ENCODE measurements around the gene PCGF3.
"Not testable (repeated sequence)": the region's sequence is repeated elsewhere in the genome, so short reads cannot be mapped to it uniquely, and the experiment has no call there.

PCGF3 gene

DNA sequence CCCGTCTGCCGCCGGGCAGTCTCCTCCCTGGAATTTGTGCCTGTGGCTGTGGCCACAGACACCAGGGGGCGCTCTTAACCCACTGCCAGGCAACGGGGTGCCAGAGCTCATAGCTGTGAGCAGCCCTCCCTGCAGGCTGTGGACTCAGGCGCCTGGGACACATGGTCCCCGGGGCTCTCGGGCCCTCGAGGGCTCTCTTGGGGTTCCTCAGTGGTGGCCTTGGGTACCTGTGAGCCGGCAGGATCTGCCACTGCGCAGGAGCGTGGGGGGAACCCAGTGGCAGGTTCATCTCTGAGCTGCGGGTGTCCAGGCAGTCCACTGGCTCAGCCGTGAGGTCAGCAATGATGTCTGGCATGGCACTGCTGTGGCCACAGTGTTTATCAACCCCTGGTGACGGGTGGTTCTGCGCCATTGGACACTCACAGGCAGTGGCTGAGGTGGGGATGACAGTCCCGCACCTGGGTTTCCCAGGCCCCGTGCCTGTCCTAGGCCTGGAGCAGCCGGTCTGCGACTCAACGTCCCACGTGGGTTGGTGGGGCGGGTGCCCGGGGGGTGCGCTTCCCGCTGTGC lies 37.2 kb downstream of the PCGF3 start:
- peak; percentile 36 for DNase-seq

DNA sequence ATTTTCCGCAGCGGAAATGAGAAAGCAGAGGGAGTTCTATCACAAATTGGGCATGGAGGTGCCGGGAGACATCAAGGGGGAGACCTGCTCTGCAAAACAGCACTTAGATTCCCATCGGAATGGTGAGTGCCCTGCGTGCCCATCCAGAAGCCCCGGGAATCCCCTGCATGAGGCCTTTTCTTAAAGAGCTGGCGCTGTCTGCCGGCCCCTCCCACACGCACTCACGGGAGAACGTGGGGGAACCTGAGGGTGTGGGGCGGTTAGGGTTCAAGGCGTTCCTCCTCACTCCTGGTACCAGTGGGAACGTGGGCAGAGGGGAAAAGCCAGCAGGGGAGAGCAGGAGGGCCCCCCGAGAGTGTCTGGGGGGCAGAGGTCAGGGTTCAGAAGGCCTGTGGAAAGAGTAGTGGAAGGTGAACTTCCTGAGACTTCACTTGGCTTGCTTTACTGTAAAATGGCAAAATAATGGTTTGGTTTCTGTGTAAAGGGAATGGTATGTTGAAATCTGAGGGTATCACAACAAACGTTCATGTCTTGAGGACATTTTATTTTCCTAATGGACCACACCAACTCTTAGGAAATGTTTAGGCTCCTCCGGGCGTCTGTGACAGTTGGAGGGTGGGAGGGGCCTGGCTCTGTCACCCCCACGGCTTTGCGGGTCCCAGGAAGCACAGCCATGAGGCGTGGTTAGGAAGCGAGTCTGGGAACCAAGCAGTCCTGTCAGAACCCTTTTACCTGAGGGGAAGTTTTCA lies 38.0 kb downstream of the PCGF3 start:
- DNase-seq, result no peak

DNA sequence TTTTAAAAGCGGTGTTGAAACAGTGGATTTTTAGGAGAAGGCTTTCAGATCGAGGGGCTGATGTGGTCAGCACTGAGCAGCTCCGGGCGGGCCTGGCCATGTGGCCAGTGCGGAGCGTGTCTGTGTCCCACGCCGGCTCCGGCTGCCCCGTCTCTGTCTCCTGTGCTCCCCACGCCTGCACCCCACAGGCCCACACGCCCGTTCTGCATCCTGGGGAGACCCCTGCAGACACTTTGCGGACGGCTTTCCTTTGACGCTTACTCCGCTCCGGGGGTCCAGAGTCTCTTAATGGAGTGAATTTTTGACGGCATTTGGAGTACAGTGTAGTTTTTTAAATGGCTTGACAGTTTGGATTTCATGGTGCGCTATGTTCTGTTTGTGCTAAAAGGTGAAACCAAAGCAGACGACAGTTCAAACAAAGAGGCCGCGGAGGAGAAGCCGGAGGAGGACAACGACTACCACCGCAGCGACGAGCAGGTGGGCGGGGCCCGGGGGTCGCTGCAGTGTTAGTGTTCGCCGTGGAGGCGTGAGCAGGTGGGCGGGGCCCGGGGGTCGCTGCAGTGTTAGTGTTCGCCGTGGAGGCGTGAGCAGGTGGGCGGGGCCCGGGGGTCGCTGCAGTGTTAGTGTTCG lies 38.7 kb downstream of the PCGF3 start:
- DNase-seq, result no peak

DNA sequence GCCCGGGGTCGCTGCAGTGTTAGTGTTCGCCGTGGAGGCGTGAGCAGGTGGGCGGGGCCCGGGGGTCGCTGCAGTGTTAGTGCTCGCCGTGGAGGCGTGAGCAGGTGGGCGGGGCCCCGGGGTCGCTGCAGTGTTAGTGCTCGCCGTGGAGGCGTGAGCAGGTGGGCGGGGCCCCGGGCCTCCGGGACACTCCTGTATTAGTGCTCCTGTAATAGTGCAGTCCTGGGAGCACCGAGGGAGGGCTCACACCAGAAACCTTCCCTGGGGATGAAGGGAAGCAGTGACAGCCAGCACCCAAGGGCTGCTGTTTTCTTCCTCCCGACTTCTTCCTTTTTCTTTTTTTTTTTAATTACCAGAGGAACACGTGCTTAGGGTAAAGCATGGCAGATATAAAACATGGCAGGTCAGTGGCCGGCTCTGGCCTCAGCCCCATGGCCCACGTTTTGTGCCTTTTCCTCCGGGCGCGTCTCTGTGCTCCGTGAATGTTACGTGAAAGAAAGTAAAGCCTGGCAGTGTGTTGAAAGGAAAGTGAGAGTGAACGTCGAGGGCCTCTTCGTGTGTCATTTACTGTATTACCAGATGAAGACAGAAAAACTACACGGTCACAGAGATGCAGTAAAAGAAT lies 42.0 kb downstream of the PCGF3 start:
- DNase-seq, result no peak

DNA sequence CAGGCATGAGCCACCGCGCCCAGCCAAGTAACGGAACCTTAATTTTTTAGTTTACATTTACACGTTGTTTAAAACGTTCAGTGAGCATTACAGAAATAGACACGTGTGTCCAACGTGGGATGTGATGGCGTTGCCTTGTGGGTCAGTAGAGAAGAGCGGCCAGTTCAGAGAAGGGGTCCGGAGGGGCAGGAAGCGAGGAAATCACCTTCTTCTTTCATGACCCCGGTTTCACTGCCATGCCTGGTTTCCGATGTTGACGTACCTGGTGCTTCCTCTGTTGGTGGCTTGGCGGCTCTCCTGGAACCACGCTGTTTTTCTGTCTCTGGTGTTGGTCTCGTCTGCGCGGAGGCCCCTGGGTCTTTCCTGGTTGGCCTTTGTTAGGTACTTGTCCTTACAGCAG lies 42.8 kb downstream of the PCGF3 start:
- no peak for DNase-seq

DNA sequence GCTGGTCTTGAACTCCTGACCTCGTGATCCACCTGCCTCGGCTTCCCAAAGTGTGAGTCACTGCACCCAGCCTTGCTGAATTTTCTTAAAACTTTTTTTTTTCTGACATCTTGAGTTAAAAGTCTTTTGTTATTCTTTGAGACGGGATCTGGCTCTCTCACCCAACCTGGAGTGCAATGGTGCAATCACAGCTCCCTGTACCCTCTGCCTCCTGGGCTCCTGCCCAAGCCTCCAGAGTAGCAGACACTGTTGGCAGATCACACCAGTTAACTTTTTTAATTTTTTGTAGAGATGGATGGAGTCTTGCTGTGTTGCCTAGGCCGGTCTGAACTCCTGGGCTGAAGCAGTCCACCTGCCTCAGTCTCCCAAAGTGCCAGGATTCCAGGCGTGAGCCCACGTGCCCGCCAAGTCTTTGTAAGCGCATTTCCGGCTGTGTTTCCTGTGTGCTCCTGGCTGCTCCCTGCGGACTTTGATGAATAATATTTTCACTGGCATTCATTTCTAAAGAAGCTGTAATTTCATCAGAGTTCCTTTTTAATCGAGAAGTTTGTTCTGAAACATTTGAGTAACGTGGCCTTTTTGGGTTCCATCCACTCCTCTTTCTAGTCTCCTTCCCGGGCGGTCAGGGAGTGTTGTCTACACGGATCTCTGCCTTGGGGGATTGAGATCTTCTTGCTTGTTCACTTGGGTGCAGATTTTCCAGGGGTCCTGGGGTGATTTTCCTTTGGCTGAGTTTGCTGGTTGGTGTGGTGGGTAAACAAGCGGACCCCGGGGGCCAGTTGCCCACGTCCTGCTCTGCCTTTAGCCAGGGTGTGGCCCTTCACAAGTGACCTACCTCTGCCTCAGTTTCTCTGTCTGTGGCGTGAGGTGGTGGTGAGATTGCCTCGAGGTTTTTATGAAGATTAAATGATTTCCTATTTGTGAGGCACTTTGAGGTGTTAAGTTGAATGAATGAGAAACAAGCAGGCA lies 44.4 kb downstream of the PCGF3 start:
- no peak for DNase-seq

DNA sequence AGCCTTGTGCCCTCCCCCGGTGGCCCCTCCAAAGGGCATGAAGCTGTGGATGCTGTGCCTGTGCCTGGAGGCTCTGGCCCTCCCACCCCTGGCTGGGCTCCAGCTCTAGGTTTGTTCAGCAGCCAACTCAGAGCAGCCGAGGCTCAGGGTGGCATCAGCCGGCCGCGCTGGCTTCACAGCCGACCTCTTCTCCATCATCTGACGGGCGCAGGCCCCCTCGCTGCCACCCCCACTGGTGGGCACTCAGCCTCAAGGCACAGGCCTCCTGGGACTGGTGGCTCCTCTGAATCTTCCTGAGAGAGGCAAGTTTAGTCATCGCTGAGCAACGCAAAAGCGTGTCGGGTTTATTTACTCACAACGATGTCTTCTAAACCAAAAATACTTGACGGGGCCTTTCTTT lies 46.0 kb downstream of the PCGF3 start:
- no peak for DNase-seq

DNA sequence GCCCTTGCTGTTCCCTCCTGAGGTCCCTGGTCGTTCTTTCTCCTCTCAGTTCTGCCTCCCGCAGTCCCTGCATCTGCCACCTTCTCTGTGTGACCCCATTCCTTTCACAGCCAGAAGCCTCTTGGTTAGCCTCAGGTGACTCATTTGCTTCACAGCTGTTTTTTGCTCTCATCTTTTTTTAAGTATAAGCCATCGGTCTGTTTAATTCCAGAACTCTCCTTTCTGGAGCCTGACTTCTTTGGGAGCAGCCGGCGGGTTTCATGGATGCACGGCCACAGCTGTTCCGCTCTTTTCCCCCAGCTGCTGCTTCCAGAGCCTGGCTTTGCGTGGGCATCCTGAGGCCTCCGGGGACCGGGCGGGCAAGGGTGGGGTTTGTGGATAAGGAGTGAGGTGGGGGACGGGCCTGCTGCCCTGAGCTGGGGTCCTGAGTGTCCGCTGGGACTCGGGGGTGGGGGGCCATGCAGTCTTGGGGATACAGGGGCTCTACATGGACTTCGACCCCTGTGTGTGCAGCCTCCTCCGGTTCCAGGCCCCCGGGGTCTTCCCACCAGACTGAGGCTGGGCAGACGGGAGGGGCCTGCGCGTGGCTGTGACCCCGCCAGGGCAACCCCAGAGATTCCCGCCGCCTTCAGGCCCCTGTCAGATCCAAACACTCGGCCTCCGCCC lies 46.7 kb downstream of the PCGF3 start:
- DNase-seq, result no peak

DNA sequence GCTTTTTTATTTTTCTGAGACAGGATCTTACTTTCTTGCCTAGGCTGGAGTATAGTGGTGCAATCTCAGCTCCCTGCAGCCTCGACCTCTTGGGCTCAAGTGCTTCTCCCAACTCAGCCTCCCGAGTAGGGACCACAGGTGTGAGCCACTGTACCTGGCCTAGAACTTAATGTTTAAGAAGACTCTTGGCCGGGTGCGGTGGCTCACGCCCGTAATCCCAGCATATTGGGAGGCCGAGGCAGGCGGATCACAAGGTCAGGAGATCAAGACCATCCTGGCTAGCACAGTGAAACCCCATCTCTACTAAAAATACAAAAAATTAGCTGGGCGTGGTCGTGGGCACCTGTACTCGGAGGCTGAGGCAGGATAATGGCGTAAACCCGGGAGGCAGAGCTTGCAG lies 47.6 kb downstream of the PCGF3 start:
- DNase-seq, result not testable (repeated sequence)

DNA sequence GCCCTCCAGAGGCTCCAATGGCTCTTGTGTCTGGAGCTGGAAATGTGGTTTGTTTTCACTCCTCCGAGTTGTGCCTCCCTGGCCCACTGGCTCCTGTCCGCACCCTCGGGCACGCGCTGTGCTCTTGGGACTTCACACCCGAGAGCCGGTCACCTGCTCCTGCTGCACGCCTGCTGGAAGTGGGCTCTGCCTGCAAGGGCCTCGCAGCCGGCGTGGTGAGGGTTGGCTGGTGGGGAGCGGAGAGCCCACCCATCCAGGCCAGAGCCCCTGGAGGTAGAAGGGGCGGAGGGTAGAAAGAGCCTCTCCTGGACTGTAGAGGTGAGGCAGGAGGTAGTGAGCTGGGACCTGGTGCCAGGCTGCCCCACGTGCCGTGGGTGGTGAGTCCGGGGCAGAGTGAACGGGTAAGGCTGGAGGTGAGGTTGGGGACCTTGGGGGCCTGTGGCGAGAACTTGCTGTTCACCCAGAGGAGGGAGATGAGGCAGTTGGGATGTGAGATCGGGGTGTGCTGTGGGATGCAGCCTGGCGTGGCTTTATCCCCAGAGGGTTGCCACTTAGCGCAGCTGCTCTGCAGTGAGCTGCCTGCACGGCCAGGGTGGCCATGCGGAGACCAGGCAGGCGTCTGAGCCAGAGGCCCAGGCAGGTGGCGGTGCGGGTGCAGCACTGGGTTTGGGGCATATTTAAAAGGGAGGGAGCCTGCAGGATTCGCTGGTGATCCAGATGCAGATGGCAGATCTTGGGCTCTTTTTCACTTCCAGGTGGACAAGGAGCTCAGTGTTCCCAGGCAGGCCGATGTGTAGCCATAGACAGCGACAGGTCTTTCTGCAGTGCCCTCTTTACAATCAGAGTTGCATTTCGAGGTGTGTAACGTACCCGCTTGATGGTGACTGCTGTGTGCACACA lies 48.8 kb downstream of the PCGF3 start:
- no peak for DNase-seq

DNA sequence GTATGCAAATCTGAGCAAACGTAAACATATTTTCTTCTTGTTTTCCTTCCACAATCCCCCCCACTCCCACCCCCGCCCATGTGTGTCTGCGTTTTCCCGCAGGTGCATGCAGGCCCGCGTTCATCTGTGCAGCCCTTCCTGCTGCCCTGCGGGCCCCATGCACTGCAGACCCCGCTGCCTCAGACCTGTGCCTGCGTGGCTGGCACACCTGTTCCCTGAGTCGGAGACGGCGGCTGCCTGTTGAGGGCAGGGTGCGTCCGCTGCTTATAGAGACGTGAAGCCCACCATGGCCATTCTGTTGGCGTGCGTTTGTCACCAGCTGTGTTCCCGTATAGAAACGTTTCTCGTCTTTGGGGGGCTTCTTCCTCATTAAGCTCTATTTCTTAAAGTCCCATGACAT lies 51.5 kb downstream of the PCGF3 start:
- DNase-seq, result no peak

DNA sequence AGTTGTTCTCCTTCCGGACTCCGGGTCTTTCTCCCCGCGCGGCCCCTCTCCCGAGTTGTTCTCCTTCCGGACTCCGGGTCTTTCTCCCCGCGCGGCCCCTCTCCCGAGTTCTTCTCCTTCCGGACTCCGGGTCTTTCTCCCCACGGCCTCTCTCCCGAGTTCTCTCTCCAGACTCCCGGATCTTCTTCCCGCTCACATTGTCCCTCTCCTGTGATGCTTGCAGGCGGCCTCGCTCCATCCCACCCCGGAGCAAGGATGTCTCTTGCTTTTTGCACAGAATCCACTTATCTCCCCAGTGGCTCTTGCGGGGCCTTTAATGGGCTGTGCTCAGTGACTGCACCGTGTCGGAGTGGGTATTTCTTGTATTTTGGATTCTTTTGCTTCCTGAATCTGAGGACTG lies 54.2 kb downstream of the PCGF3 start:
- not testable (repeated sequence) for DNase-seq

DNA sequence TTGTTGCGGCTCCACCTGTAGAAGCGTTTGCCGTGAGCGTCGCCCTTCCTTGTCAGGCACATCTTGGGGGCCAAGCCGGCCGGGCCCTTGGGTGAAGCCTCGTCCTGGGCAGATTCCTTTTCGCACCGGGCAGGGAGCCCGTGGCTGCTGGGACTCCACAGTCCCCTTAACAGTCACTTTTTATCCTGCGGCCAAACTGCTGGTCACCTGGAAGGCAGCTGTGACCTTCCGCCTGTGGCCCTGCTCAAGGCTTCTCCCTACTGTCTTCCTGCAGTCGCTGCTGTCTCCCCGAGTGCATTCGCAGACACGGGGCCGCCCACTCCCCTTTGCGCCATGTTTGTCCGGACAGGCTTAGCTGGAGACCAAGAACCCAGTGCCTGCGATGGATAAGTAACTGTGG lies 55.0 kb downstream of the PCGF3 start:
- DNase-seq, result no peak

DNA sequence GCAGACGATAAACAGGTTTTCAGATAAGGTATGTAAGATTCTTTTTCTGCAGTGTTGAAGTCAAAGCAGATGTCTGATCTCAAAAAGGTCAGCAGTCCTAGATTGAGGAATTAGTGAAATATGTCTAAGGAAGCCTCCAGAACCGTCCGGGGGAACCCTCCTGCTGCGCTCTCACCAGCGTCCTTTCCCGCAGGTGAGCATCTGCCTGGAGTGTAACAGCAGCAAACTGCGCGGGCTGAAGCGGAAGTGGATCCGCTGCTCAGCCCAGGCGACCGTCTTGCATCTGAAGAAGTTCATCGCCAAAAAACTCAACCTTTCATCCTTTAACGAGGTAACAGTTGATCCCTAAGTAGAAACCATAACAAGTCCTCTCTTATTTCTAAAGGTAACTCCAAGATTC lies 55.5 kb downstream of the PCGF3 start:
- DNase-seq, result no peak

DNA sequence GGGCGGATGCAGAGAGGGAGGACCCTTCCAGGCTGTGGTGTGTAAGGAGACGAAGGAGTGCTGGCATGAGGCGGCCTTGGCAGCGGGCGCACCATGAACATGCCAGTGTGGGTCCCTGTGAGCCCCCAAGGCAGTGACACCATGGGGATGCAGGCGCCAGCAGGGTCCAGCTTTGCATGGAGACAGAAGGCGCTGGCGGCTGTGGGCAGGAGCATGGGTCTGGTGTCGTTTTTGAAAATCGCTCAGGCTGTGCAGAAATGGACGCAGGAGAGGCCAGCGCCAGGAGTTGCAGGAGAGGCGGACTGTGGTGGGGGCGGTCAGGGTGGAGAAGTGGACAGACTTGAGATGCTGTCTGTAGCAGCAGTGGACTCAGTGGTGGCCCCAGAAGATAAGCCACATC lies 56.1 kb downstream of the PCGF3 start:
- no peak for DNase-seq

DNA sequence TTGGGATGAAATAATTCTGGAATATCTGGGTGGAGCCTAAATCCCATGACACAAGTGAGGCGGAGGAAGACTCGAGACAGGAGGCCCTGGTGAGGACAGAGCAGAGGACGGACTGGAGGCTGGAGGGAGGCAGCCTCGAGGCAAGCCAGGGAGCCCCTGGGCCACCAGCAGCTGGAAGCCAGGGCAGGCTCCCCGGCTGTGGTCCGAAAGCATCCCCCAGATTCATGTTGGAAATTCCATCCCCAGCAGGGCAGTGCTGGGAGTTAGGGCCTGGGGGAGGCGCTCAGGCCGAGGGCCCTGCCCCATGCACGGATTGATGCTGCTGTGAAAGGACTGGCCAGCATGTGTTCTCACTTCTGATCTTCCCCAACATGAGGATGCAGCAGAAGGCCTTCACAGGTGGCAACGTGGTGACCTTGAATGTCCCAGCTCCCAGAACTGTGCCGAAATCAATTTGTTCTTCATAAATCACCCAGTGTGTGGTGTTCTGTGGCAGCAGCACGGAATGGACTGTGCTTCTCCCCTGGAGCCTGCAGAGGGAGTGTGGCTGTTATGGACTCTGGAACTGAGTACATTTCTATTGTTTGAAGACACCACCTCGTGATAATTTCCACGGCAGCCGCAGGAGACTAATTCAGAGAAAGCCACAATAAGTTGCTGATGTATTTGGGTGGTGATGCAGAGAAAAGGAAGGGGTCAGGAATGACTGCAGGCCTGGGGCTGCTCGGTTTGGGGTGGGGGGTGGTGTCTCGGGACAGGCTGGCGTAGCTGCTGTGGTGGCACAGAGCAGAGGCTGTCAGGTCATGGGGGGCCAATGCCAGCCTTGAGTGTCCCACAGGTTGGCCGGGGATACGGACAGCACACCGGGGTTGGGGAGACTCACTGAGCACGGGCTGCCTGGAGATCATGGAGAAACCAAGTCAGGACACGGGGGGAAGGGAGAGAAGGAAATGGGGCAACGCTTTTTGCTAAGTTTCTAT lies 56.9 kb downstream of the PCGF3 start:
- DNase-seq, result no peak

DNA sequence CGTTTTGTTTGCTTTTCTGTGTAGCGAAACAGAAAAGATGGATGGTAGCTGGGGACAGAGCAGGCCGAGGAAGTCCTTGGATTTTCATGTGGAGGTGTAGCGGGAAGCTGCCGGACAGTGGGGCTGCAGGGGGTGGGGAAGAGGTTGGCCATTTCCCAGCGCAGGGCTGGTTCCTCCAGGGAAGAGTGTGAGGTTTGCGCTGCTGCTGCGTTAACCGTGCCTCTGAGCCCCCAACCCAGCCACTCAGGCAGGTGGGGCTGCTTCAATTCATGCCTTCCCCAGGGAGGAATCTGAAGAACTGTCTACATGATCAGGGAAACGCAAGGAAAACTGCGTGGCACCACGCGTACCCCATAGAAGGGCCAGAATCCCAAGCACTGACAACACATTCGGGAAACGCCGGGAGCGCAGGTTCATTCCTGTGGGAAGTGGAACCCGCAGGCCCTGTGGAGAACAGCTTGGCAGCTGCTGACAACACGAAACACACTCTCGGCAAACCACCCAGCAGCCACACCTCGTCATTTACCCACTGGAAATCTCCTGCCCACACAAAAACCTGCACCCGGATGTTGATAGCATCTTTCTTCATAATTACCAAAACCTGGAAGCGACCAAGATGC lies 57.7 kb downstream of the PCGF3 start:
- DNase-seq, result no peak

DNA sequence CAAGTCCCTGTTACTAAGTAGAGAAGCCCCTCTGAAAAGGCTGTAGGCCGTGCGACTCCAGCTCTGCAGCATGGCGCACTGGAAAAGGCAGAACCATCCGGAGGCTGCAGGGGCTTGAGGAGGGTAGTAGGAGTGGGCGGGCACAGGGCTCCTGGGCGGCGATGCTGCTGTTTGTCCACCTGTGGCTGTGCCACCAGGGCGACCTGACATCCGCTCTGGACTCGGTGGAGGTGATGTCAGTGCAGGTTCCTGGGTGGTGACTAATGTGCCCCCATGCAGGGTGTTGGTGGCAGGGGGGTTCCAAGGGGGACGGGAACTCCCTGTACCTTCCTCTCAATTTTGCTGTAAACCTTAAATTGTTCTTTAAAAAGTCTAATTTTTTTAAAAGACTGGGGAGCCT lies 58.3 kb downstream of the PCGF3 start:
- DNase-seq, result no peak

DNA sequence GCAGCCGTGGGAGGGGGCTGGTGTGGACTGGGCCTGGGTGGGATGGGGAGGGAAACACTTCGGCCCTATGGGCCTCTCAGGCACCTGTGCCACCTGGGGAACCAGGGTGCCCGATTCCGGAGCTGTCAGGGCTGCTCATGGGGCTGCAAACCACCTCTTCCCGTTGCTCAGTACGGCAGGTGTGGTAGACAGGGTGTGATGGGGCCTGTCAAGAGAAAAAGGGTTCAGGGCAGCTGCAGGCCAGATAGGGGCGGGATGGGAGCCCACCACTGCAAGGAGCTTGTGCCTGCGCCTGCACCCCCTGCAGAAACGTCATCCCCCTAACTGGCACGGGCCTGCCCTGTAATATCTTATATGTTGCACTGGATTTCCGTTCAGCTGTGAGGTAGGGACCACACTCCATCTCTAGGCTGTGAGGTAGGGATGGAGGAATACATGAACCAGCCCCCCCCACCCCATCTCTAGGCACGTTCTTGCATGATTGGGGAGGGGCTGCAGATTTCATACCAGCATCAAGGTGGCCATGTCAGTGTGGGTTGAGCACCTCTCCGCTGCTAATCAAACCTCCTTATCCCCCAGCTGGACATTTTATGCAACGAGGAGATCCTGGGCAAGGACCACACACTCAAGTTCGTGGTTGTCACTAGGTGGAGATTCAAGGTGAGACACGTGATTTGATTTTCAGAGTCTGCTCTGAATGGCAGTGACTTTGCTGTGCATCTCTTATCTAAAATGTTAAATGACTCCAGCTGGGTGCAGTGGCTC lies 59.0 kb downstream of the PCGF3 start:
- no peak for DNase-seq

Measured in NCI-H1436 (cell line).